CD4-positive, alpha-beta T cell treated with Interleukin-15 for 1 hour (primary cell): Measurements from ENCODE around the gene TIAM1.
"Not testable (repeated sequence)": the region's sequence is repeated elsewhere in the genome, so short reads cannot be mapped to it uniquely, and the experiment has no call there.

Experiments used
- DNase-seq: peaks from one replicate; pipeline ENCODE4 v3.0.0-alpha.2; 2020

The TIAM1 gene

DNA sequence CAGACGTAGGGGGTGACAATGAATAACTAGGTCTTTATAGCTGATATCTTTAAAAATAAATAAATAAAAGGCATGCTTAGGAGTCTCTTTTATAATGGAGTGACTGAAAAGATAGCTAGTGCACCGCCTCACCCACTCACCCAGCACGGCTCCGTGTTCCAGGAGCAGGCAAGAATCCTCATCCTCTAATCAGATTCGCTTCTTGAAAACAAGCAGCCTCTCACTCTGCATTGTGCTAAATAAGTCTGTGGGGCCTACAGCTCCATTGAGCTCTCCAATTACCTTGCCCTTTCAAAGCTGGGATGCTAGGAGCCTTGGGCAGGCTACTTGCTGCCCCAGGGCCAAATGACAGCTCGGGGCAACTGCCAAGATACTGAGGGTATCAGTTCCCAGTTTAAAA is 91.5 kb downstream of the TIAM1 start:
- DNase-seq, result no peak

- no peak for DNase-seq
These were observed 92.0 kb downstream of the TIAM1 start for GRCh38 chr21:31252091-31252490.

DNA sequence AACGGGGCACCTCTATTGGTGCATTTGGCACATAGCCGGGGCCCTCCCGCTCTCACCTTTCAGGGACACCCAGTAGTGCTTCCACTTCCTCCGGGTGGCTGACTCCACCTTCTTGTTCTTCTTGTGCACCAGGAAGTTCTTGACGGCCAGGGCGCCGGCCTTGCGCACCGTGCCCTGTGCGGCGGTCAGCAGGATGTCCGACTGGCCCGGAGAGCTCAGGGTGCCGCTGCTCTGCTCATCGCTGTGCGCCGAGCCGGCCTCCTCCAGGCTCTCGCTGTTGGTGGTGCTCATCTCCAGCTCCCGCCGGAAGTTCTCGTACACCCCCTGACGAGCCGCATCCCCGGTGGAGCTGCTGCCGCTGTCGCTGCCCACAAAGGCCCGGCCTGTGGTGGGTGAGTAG is 92.4 kb downstream of the TIAM1 start:
- no peak for DNase-seq

DNA sequence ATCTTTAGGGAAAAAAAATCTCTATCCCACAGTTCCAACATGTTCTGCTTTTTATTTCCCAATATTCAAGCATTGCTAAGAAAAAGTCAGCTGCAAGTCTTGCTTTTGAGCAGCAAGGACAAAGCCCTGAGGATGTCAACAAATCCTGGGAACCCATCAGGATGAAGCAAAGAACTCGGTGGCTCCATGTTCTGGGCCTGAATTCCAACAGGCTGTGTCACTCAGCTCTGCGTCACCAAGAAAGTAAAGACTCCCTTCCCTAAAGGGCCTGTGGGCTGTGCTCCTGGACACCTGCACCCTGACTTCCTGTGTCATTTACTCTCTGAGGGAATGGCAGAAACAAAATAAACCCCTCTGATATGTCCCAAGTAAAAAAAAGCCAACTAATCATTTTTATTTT is 95.5 kb downstream of the TIAM1 start:
- no peak for DNase-seq

GRCh38 chr21:31243611-31244010 is 100.5 kb downstream of the TIAM1 start:
- DNase-seq, result no peak

DNA sequence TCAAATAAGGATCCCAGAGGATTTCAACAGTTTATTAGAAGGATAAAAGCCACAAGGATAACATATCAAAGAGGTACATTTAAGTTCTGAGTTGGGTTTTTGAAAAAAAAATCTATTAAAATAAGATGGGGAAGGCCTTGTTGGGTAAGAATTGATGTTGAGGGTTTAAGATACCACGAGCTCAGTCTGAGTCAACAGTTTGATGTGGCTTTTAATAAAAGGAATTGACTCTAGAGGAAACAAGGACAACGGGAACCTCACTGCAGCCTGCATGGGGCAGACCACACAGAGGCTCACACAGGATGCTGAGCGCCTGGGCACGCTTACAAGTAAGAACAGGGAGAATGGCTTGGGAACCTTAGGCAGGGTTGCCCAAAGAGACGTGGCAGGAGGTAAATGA is 107.5 kb downstream of the TIAM1 start:
- DNase-seq, result no peak

DNA sequence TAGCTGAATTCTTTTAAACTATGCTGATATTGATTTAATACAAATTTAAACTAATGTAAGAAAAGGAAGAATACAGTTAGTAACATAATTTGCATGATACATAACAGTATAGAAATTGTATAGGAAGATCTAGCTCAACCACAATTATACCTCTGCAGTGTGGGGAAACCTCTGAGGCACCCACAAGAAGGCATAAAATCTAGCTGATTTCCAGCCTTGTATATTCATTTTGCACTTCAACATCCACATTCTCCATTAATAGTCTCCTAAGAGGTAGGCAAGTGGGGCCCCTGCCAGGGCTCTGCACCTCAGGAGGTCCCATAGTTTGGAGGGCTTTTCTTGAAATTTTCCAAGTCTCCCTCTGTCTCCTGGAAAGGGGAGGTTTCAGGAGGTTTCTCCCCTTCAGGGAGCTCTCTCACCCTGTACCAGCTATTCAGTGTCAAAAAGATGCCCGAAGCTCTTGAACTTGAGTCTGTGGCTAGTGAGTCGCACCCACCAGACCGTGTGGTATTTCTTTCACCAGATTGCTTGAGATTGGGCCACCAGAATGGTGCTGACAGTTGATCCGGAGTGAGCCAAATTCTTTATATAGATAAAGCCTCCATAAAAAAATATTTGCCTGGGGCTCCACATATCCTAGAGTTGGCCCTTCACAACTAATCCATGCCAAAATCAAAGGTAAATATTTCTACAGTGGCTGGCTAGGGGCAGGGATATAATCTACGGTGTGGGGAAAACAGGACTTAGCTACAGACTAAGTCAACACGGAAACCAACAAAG is 108.2 kb downstream of the TIAM1 start:
- no peak for DNase-seq

DNA sequence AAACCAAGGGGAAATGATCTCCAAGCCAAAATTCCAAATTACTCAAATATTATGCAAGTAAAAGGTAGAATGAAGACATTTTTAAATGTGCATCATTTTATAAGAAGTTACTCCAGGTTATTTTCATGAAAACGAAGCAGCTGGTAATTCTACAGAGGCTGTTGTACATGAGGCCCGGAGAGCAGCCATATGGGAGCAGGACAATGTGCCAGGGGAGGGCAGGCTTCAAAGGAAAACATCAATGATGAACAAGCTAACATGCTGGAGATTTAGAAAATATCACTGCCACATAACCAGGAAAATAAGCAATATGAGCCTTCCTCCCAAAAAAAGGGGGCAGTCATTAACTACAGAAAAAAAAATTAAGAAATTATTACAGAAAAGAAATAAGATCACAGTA is 109.1 kb downstream of the TIAM1 start:
- DNase-seq, result no peak

DNA sequence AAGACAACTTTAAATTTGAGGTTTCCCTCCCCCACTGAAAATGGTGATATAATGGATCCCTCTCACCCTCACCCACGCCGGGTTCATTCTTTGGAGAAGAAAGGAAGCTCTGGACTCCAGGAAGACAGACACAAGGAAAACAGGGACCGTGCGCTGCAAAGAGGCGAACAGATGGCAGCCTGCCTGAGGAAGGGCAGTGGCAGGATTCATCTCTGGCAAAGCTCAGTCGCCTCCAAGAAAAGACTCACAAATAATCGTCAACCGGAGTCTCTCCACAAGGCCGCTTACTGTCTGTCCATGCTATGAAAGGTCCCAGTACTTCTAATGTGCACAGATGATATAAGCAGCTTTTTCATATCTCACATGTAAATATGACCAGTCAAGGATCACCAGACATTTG is 110.3 kb downstream of the TIAM1 start:
- no peak for DNase-seq

DNA sequence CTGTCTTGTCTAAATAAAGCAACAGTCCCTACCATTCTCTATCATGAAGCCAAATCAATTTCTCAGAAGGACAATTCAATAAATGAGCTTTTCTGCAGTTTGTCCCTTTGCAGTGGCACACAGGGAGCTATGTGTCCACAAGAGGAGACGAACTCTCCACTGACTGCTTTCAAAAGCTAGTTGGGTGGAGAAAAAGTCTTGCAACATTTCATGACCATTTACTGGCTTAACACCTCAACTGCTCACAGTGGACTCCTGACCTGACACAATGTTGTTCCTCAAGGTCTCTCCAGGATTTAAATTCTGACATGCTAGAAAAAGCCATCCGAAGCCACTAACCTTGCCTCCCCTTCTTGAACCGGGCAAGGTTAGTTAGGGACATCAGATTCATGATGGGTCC is 111.7 kb downstream of the TIAM1 start:
- no peak for DNase-seq

GRCh38 chr21:31230937-31231336 is 113.1 kb downstream of the TIAM1 start:
- no peak for DNase-seq

GRCh38 chr21:31228723-31229122 is 115.3 kb downstream of the TIAM1 start:
- not testable (repeated sequence) for DNase-seq

- no peak for DNase-seq
These were observed 118.3 kb downstream of the TIAM1 start for GRCh38 chr21:31225713-31226112.

DNA sequence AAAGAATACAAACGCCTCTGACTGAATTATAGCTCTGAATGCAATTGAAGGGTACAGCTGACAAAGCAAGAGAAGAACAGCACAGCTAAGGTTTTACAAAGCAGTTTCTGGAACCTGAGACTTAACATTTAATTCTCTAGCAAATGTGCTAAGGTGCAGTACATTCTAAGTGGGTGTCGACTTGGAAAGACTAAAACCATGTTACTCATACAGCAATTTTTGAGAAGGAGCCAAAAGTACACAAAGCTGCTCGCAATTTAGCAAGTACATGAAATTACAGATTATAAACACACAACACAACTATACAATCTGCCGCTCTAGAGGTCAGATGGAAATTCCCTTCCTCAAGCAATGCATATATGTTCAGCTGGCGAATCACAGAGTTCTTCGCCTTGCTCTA is 121.9 kb downstream of the TIAM1 start:
- no peak for DNase-seq

- no peak for DNase-seq
These were observed 123.0 kb downstream of the TIAM1 start for GRCh38 chr21:31221043-31221442.

GRCh38 chr21:31220575-31220974 is 123.5 kb downstream of the TIAM1 start:
- DNase-seq, result no peak

DNA sequence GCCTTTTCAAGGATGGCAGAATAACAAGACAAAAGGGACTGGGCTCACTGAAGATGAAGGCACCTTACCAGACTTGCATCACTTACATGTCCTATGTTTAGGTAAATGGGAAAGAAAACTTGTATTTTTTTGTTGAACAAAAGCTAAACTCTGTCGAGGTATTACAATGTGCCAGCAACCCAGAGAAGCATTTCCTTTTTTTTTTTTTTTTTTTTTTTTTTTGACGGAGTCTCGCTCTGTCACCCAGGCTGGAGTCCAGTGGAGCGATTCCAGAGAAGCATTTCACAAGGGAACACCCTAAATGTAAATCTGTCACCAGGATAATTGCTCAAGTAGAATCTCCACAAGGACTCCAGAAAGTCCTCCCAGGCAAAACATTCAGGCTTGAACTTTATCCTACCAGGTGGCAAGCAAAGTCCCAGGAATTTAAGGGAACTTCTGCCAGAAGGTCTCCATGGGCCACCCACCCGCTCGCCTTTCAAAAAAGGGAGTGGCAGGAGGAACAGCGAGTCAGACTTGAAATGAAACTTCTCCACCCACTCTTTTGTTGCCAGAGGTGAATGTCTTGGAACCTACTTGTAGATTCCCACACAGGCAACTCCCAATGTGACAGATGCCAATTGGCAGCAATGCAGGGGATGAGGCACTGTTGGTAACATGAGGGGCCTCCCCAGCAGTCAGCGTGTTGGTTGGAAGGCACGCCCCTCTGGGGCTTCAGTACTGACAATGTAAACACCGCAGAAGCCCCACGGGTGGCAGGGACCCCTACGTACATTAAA is 125.0 kb downstream of the TIAM1 start:
- DNase-seq, result no peak

- DNase-seq, result no peak
These were observed 127.9 kb downstream of the TIAM1 start for GRCh38 chr21:31216206-31216605.

DNA sequence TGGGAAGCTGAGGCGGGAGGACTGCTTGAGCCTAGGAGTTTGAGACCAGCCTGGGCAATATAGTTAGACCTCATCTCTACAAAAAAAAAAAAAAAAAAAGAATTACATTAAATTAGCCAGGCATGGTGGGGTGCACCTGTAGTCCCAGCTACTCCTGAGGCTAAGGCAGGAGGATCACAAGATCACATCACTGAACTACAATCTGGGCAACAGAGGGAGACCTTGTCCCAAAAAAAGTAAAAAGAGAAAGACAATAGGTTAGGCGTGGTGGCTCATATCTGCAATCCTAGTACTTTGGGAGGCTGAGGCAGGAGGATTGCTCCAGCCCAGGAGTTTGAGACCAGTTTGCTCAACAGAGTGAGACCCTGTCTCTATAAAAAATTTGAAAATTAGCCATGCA is 130.3 kb downstream of the TIAM1 start:
- DNase-seq, result no peak

DNA sequence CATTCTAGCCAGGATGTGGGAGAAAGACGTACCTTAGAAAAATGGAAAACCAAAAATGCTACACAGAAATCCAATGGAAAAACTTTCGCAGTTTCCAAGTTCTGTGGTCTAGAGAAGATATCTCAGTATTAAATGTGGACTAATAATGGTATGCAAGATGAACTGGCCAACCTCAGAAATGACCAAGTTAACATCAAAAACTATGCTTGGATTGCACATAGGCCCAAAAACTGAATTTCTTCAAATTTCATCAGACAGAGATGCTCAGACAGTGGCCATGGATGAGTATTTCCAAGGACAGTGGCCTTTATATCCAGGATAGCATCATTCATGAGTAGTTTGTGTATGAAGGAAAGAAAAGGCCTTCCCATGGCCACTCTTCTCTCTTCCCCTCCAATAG is 132.2 kb downstream of the TIAM1 start:
- no peak for DNase-seq

DNA sequence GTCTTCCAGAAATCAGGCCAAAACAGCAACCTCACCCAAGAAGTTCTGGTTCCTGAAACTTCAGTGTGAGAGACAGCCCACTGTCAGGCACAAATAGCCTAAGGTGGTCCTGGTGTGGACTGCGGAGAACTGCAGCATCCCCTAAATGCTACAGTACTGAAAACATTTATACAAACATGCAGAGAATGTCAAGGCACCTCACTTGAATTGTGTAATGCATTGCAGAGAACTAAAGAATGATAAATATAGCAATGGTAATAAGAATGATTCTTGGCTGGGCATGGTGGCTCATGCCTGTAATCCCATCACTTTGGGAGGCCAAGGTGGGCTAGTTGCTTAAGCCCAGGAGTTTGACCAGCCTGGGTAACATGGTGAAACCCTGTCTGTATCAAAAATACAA is 138.6 kb downstream of the TIAM1 start:
- DNase-seq, result no peak

- DNase-seq, result no peak
These were observed 139.3 kb downstream of the TIAM1 start for GRCh38 chr21:31204801-31205200.

DNA sequence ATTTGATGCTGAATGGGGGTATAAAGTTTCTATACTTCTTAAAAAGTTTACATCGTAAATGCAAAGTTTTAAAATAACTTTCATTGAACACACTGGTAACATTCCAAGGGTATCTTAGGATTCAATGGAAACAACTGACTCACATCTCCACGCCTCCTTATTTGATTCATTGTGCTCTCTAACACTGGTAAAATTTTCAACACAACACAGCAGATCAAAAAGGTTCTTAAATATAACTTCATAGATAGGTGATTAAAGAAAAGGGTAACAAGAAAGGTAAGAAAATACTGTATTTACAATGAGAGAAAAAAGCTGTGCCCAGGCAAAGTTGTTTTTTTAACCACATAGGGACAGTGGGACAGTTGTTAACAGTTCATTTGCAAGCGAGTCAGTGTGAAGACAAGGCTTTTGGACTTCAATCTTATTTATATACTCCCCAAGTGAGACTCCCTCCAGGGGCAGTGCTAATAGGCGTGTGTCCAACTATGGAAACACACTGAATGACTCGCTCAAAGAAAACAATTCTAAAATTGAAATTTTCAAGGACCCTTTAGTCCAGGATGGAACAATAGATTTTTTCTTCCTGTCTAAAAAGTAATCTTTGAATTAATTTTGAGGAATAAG is 140.5 kb downstream of the TIAM1 start:
- DNase-seq, result no peak

DNA sequence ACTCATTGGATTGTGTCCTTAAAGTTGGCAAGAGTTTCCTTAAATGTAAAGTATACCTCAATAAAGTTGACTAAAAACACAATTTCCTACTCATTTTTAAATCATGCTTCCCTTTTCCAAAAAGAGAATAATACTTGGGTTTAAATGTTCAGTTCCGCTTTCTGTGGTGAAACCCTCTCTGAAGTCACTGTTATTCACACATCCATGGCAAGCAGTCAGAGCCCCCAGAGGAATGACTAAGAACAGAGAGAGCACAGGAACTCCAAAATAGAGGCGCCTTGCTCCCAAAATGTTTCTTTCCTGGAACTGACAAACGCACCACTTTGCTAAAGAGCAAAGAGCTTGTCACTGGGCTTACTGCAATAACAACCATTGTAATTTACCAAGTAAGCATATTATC is 142.5 kb downstream of the TIAM1 start:
- peak; percentile 29 for DNase-seq
